Measurements from ENCODE around the gene TNFRSF21.
"Not testable (repeated sequence)": the region's sequence is repeated elsewhere in the genome, so short reads cannot be mapped to it uniquely, and the experiment has no call there.

Gene TNFRSF21

GRCh38 chr6:47288267-47289090 lies 21.2 kb downstream of the TNFRSF21 start:
- ATAC-seq, result no peak
- no peak for DNase-seq

- ATAC-seq (no peak), DNase-seq (no peak)
Observed at GRCh38 chr6:47286301-47286700, 23.4 kb downstream of the TNFRSF21 start.

DNA sequence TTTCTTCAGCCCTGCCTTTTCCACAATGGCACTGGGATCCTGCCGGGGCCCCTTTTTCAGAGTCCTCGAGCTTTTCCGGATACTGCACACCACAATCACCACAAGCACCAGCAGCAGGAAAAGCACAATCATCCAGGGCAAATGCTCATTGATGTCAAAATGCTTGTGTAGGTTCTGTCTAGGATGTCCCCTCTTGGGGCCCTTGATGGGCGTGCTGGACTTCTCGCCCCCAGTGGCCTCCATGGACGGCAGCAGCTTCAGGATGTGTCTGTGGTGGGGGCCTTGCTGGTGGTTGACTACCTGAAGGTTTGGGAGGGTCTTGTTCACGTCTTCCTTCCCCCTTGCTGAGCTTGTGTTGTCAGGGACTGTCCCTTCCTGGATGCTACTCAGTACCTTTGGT lies 25.7 kb downstream of the TNFRSF21 start:
- no peak for ATAC-seq
- no peak for DNase-seq

- no peak for ATAC-seq
- DNase-seq, result no peak
Observed at GRCh38 chr6:47278545-47278944, 31.2 kb downstream of the TNFRSF21 start.

DNA sequence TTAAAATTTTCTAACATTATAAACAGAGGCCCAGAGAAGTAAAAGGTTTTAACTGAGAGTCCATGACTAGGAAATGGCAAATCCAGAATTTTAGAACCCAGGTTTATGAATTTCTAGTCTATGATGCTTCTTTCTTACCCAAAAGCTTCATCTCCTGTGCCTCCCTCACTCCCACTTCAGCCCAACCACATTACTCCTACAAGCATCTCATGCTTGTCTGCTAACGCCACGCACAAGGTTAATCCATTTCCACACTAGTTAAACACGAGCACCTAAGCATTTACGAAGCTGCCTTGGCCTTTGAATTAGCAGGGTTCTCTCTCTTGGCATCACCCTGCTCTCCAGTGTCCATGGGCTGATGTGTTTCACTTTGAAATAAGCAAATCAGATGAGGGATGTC lies 32.0 kb downstream of the TNFRSF21 start:
- DNase-seq (no peak), ATAC-seq (no peak)

DNA sequence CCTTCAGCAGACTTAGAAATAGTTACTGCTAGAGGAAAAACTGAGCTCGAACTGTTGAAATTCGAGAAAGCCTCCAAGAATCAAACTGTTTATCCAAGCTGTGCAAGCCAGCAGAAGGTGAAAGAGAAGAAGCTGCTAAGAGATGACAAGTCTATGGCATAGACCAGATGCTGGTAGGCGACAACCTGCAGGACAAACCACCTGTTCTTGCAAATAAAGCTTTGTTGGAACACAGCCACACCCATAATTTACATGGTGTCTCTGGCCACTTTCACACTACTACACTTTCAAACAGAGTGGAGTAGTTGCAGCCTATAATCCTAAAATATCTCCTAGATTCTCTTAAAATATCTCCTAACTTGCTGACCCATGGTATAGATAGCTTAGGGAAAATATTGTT lies 33.3 kb downstream of the TNFRSF21 start:
- no peak for DNase-seq
- no peak for ATAC-seq

GRCh38 chr6:47275640-47276039 lies 34.1 kb downstream of the TNFRSF21 start:
- ATAC-seq, result no peak
- DNase-seq, result no peak

GRCh38 chr6:47275132-47275531 lies 34.6 kb downstream of the TNFRSF21 start:
- ATAC-seq, DNase-seq: not testable (repeated sequence)

DNA sequence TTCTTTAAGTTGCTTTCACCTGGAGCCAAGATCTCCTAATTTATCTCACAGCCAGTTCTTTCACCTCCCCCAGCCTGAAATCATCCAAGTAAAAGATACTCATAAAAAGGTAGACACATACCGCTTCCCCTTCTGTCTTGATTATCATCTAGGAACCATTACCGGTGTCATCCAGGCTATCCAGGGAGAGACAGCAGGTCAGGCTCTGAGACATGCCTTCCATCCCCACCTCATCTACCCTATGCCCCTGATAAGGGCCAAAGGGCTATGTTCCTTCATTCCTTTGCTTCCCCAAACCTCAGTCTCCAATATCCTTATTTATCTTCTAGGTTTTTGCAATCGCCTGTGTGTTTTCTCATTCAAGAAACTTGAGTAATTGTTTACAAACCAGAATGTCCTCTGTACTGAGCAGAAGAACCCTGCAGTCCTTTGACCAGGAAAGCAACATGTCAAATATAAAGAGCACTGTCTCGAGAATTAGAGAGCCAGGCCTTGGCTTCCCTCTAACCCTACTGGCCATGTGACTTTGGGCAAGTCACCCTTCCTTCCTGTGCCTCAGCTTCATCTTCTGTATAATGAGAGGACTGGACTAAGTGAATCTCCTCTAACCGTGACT lies 41.0 kb downstream of the TNFRSF21 start:
- no peak for DNase-seq
- ATAC-seq, result no peak

DNA sequence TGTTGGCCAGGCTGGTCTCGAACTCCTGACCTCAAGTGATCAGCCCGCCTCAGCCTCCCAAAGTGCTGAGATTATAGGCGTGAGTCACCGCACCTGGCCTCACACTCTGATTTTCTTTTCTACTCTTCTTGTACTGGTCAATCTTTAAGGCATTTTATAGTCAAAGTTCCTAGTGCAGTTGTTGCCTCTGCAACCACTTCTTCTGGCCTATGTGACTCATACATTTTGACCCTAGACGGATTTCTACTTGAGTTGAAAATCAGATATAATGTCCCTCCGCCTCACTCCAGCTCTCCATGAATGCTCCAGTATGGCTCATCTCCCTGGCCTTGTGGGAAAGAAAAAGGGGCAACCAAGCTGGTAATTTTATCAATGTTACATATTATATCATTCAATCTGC lies 42.4 kb downstream of the TNFRSF21 start:
- no peak for DNase-seq
- ATAC-seq, result no peak

DNA sequence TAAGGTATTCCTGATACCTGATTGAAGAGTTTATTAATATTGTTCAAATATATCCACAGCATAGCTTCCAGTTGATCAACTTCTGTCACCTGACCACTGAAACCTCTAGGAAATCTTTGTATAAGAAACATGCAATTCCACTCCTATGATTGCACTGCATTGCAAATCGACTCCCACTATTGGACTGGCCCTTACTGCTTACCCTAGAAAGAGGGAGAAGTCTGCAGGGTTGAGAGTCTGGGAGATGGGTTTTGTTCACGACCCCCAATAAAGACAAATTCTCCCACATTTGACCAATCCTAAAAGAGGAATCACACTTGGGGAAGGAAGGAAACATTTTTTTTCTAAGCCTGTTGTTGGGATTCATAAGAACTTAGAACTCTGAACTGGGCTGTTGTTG lies 43.7 kb downstream of the TNFRSF21 start:
- no peak for ATAC-seq
- DNase-seq, result no peak

- DNase-seq, result no peak
- no peak for ATAC-seq
Observed at GRCh38 chr6:47264775-47265184, 44.9 kb downstream of the TNFRSF21 start.

- DNase-seq, result no peak
- ATAC-seq, result no peak
Observed at GRCh38 chr6:47263268-47263667, 46.4 kb downstream of the TNFRSF21 start.

DNA sequence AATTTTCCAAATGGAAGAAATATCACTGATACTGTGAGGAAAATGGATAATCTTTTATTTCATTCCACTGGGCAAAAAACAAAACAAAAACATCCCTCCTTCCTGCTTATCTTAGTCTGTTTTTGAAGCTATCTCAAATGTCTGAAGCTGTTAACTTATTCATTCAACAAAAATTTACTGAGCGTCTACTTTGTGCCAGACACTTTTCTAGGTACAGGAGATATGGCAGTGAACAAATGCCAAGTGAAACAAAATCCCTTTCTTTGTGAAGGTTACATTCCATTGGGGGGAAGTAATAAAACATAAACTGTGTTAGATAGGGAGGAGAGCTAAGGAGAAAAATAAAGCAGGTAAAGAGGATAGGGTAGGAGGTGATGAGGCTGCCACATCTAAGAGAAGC lies 47.5 kb downstream of the TNFRSF21 start:
- DNase-seq, result no peak
- ATAC-seq, result no peak

DNA sequence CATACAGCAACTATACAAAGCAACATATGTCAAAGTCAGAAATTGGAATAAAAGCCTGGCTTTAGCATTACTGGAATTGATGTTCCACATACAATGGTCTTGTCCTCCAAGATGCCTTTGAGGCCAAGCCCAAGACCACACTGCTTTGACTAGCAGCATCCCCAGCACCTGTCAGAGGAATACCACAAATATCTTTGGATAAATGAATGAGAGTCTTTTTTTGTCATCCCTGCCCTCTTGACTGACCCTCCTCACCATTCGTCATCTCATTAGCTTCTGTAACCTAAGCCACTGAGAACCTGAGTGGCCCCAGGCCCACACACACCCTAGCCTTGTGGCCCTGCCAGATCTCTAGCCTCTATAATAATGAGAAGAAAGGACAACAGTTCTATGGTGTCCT lies 48.5 kb downstream of the TNFRSF21 start:
- no peak for ATAC-seq
- no peak for DNase-seq

- DNase-seq (no peak), ATAC-seq (no peak)
Observed at GRCh38 chr6:47260021-47260420, 49.7 kb downstream of the TNFRSF21 start.

- ATAC-seq, result no peak
- DNase-seq, result no peak
Observed at GRCh38 chr6:47258724-47259347, 50.9 kb downstream of the TNFRSF21 start.

DNA sequence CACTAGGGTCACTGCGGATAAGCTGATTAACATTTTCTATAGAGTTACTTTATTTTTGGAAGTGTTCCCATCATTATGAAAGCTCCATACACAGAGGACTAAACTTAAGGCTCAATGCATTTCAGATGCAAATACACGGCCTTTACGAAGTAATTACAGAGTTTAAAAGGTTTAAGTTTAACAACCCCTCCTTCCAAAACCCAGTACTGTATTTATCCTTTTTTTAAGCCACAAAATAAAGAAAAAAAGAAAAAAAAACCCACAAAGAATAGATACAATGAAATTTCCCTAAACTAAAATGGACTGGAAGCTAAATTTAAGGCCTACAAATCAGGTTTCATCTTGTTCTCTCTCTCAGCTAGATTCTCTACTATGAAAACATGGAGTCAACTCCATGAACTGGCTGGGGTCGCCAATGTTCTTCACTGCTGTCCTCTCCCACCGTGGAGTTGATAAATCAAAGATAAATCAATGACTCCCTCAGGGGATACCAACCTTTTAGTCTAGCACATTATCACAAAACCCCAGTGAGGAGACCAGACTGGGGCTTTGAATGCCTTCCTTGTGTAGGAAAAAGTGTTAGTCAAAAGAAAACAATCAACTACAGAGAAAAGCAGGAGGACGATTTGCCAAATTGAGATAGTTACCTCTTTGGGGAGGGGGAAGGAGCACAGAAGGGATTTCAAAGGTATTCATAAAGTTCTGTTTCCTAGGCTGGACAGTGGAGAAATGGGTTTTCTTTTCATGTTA lies 52.5 kb downstream of the TNFRSF21 start:
- no peak for DNase-seq
- no peak for ATAC-seq

DNA sequence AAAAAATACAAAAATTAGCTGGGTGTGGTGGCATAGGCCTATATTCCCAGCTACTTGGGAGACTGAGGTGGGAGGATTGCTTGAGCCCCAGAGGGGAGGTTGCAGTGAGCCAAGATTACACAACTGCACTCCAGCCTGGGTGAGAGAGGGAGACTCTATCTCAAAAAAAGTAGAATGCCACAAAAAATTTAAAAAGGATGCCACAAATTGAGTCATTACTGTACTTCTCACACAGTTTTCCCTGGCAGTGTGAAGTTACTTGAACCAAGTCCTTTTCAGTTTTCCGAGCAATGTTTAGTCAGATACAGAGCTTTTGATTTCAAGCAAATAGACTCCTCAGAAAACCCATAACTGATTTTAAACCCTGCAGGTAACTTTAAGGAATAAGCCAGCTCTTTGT lies 53.3 kb downstream of the TNFRSF21 start:
- ATAC-seq (no peak), DNase-seq (no peak)

- ATAC-seq, result no peak
- DNase-seq, result no peak
Observed at GRCh38 chr6:47254906-47255305, 54.8 kb downstream of the TNFRSF21 start.

GRCh38 chr6:47254051-47254450 lies 55.7 kb downstream of the TNFRSF21 start:
- DNase-seq (no peak), ATAC-seq (no peak)

DNA sequence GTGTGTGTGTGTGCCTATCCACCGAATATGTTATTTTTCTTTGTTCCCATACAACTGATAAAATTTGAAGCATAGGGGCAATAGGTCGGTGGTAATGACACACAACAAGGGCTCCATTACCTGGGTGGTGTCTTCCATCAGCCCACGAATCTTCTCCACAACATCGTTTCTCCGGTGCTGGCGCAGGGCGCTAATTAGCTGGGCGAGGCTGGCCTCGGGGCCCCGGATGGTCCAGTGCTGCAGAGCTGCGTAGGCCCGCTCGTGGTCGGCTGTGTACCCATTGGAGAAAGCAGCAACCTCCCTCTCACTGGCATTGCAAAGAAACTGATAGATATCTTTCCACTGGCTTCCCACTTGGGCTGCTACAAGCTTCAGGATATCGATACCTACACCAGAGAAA lies 56.6 kb downstream of the TNFRSF21 start:
- DNase-seq (no peak), ATAC-seq (no peak)

DNA sequence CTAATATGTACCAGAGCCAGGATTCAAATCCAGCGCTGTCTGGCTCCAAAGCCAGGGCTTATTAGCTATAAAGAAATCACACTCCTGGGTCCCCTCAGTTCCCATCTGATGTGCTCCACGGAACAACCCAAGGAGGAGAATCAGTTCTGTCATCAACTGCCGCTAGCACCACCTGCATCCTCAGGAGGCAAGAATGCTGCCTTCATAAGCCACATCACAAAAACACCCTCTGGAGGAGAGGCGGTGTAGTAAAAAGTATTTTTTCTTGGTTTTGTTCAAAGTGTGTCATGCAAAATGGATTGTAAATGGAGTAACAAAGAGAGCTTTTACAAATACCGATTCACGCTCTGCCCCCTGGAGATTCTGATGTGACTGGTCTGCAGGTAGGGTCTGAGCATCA lies 57.1 kb downstream of the TNFRSF21 start:
- ATAC-seq (no peak), DNase-seq (no peak)
